ENCODE data around the gene PI4KA.
"Not testable (repeated sequence)": the region's sequence is repeated elsewhere in the genome, so short reads cannot be mapped to it uniquely, and the experiment has no call there.

Gene PI4KA

DNA sequence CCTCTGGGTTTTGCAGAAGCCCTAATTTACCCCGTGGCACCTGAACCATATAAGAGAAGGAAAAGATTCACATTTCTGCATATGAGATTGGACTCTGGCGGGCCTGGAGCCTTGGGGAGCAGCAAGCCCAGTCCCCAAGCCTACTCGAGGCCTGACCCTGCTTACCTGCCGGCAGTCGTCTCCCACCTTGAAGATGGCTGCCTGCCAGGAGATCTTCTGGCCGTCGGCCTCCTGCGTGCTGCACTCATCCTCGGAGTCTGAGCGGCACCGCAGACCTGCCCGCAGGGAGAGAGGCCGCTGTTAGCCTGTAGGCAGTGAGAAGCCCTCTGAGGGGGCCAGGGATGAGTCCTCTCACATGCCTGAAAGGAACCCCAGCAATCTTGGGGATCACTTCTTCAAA is 145.5 kb downstream of the PI4KA start:
- H3K9me3 ChIP-seq (ENCODE audit: control insufficient read depth, low read depth, low read length); H3K4me1 ChIP-seq (ENCODE audit: control insufficient read depth, low read depth, low read length); H3K27me3 ChIP-seq (ENCODE audit: control insufficient read depth, insufficient read depth, low read length); H3K36me3 ChIP-seq (ENCODE audit: control insufficient read depth, low read depth, low read length); H3K4me3 ChIP-seq (ENCODE audit: low read length); H3K27ac ChIP-seq (ENCODE audit: low read length); H3K9ac ChIP-seq (ENCODE audit: low read length): not testable (repeated sequence)

DNA sequence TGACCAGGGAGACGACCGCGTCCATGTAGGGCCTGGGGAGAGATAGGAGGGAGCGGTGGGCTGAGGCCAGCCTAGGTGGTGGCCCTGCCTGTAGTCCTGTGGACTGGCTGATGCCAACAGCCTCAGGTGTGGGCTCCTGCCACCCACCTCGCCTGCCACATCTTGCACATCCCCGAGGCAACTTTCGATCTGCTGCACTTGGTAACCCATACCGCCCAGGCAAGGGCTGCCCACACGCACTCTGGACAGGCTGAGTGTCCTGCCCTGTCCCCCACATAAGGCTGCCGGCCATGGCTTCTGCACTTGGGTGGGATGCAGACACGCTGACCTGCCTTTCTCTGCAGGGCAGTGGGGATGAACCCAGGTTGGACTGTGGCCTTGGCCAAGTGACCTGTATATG is 148.6 kb downstream of the PI4KA start:
- not testable (repeated sequence) for H3K36me3 ChIP-seq (ENCODE audit: control insufficient read depth, low read depth, low read length); H3K4me3 ChIP-seq (ENCODE audit: low read length); H3K9me3 ChIP-seq (ENCODE audit: control insufficient read depth, low read depth, low read length); H3K9ac ChIP-seq (ENCODE audit: low read length); H3K4me1 ChIP-seq (ENCODE audit: control insufficient read depth, low read depth, low read length); H3K27me3 ChIP-seq (ENCODE audit: control insufficient read depth, insufficient read depth, low read length); H3K27ac ChIP-seq (ENCODE audit: low read length)

DNA sequence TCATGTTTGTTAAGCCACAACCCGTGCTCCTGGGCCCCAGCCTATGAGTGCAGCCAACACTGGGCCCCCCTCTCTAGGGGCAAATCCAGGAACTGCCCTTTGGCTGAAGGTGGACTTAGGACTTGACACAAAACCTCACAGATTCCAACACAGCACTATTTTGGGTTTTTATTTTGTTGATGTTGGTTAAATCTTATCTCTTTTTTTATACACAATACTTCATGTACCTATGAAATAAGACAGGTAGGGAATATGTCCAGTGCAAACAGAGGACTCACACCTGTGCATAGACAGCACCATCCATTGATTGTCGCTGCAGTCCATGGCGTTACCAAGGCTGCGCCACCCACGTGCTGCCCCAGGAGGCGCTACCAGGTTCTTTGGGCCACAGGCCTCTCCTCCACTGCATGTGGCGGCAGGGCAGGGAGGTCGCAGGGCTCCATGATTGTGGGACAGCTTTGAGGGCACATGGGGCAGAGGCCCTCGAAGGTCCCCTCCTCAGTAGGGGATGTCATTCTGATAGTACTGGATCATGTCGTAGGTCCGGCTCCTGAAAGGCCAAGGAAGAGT is 151.0 kb downstream of the PI4KA start:
- peaks cover 15% of the 10 kb centered on the region for H3K27me3 ChIP-seq (ENCODE audit: control insufficient read depth, insufficient read depth, low read length)
- not testable (repeated sequence) for H3K9me3 ChIP-seq (ENCODE audit: control insufficient read depth, low read depth, low read length)

DNA sequence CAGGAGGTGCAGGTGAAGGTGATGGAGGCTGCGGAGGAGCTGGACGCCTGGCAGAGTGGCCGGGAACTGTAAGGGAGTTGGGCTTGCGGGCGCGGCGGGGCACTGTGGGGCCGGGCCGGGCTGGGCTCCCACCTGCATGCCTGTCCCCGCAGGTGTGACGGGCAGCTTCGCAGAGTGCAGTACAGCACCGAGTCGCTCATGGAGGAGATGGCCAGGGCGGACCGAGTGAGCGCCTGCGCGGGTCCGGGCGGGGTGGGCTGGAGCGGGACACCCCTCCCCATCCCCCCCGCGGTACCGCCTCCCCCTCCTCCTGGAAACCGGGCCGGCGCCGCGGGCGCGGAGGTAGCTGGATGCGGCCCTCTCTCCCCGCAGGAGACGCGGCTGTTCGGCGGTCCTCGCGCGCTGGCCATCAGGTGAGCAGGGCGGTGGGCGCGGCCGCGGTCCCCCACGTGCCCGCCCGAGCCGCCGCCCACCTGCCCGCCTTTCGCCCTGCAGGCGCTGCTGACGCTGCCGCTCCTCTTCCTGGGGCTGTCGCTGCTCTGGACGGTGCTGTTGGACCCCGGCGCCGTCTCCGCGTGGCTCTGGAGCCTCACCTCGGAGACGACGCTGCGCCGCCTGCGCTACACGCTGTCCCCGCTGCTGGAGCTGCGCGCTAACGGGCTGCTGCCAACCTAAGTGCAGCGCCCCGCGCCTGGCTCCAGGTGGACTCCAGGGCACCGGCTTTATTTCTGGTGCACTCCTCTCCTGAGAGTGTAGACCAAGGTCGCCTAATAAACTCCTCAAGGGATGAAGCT is 154.6 kb downstream of the PI4KA start:
- H3K4me1 ChIP-seq (ENCODE audit: control insufficient read depth, low read depth, low read length); H3K27ac ChIP-seq (ENCODE audit: low read length); H3K36me3 ChIP-seq (ENCODE audit: control insufficient read depth, low read depth, low read length); H3K9ac ChIP-seq (ENCODE audit: low read length); H3K9me3 ChIP-seq (ENCODE audit: control insufficient read depth, low read depth, low read length): not testable (repeated sequence)
- Histone ChIP-seq H3K27me3 (ENCODE audit: control insufficient read depth, insufficient read depth, low read length) (peaks cover 15% of the 10 kb centered on the region), H3K4me3 (ENCODE audit: low read length) (peak overlapping the region; percentile 17)

More for the DNA sequence above, 151.0 kb downstream of the PI4KA start:
- H3K4me3 ChIP-seq (ENCODE audit: low read length); H3K9ac ChIP-seq (ENCODE audit: low read length); H3K4me1 ChIP-seq (ENCODE audit: control insufficient read depth, low read depth, low read length); H3K27ac ChIP-seq (ENCODE audit: low read length); H3K36me3 ChIP-seq (ENCODE audit: control insufficient read depth, low read depth, low read length): not testable (repeated sequence)

DNA sequence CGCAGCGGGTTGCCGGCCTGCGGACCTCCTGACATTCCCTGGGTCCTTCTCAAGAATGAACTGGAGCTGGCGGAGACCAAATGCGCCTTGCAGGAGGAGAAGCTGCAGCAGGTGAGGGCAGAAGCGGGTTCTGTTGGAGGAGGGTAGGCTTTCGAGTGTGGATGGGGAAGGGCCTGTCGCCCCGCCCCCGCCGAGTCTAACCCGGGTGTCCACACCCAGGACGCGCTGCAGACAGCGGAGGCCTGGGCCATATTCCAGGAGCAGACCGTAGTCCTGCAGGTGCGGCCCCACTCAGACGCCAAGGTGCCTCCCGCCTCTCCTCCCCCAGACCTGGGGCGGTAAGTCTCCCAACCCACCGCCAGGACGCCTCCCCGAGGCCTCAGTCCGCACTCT is 155.2 kb downstream of the PI4KA start:
- H3K4me3 ChIP-seq (ENCODE audit: low read length); H3K9ac ChIP-seq (ENCODE audit: low read length); H3K9me3 ChIP-seq (ENCODE audit: control insufficient read depth, low read depth, low read length); H3K36me3 ChIP-seq (ENCODE audit: control insufficient read depth, low read depth, low read length); H3K4me1 ChIP-seq (ENCODE audit: control insufficient read depth, low read depth, low read length); H3K27ac ChIP-seq (ENCODE audit: low read length): not testable (repeated sequence)
- H3K27me3 ChIP-seq (ENCODE audit: control insufficient read depth, insufficient read depth, low read length) = peaks cover 15% of the 10 kb centered on the region

DNA sequence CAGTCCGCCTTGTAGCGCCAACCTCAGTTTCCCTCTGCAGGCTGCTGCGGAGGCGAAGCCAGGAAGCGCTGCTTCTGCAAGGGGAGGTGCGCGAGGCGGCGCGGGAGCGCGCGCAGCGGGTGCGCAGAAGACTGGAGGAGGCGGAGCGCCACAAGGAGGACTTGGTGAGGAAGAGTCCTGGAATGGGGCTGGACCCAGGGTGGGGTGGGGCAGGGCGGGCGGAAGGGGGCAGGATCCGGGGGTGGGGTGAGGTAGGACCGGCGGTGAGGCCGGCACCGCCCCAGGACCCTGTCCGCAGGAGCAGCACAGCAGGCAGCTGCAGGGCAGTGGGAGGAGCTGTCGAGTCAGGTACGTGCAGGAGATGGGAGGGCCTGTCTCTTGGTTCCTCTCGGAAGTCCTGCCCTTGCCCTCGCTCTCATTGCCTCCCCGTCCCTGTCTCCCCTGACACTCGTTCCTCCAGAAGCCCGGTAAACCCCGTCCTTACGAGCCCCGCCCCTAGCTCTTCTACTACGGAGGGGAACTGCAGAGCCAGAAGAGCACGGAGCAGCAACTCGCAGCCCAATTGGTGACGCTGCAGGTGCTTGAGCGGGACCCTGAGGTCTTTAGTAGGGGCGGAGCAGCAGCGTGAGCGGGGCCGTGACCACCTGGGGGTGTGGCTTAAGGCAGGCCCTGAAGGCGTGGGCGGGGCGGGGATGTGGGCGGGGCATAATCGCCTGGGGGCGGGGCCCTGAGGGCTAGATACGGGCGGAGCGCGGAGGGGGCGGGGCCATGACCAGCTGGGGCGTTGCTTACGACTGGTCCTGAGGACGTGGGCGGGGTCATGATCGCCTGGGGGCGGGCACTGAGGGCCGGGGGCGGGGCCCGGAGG is 155.8 kb downstream of the PI4KA start:
- H3K27me3 ChIP-seq (ENCODE audit: control insufficient read depth, insufficient read depth, low read length) = peaks cover 15% of the 10 kb centered on the region
- H3K36me3 ChIP-seq (ENCODE audit: control insufficient read depth, low read depth, low read length); H3K4me1 ChIP-seq (ENCODE audit: control insufficient read depth, low read depth, low read length); H3K9ac ChIP-seq (ENCODE audit: low read length); H3K27ac ChIP-seq (ENCODE audit: low read length); H3K9me3 ChIP-seq (ENCODE audit: control insufficient read depth, low read depth, low read length): not testable (repeated sequence)
- peak overlapping the region; percentile 54 for H3K4me3 ChIP-seq (ENCODE audit: low read length)

DNA sequence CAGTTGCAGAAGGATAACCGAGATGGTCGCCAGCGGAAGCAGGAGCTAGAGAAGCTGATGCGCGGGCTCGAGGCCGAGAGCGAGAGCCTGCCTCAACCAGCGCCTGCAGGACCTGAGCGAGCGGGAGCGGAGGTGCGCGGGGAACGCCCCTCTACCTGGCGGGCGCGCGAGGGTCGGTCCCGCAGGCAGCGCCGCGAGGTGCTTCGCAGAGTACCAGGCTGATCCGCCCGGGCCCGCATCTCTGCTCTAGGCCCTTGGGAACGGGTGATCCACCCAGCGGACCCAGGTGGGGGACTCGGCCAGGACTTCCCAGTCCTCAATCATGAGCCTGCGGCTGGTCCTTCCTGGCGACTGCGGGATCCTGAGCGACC is 156.5 kb downstream of the PI4KA start:
- H3K9ac ChIP-seq (ENCODE audit: low read length); H3K9me3 ChIP-seq (ENCODE audit: control insufficient read depth, low read depth, low read length); H3K36me3 ChIP-seq (ENCODE audit: control insufficient read depth, low read depth, low read length); H3K27ac ChIP-seq (ENCODE audit: low read length); H3K4me1 ChIP-seq (ENCODE audit: control insufficient read depth, low read depth, low read length): not testable (repeated sequence)
- Histone ChIP-seq H3K4me3 (ENCODE audit: low read length) (peak overlapping the region; percentile 54), H3K27me3 (ENCODE audit: control insufficient read depth, insufficient read depth, low read length) (peaks cover 15% of the 10 kb centered on the region)

DNA sequence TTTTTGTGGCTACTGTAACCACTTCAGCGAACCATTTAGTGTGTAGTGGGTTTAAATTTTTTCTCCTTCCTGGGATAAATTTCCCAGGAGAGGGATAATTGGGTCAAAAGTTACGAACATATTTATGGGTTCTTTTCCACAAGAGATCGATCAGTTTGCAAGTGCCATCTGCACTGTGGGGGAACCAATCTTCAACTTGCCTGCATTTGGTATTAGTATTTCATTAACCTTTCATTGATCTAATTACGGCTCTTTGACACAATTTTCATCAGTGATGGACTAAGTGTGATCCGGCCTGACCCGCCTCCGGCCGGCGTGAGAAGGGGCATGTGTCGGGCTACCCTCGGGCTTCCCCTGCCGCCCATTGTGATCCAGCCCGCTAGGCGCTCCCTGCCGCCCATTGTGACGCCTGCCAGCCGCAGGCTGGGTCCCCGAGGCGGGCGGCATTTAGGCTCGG is 156.9 kb downstream of the PI4KA start:
- Histone ChIP-seq H3K27me3 (ENCODE audit: control insufficient read depth, insufficient read depth, low read length) (peaks cover 15% of the 10 kb centered on the region), H3K4me3 (ENCODE audit: low read length) (peak overlapping the region; percentile 48)
- H3K36me3 ChIP-seq (ENCODE audit: control insufficient read depth, low read depth, low read length); H3K4me1 ChIP-seq (ENCODE audit: control insufficient read depth, low read depth, low read length); H3K27ac ChIP-seq (ENCODE audit: low read length); H3K9me3 ChIP-seq (ENCODE audit: control insufficient read depth, low read depth, low read length); H3K9ac ChIP-seq (ENCODE audit: low read length): not testable (repeated sequence)

DNA sequence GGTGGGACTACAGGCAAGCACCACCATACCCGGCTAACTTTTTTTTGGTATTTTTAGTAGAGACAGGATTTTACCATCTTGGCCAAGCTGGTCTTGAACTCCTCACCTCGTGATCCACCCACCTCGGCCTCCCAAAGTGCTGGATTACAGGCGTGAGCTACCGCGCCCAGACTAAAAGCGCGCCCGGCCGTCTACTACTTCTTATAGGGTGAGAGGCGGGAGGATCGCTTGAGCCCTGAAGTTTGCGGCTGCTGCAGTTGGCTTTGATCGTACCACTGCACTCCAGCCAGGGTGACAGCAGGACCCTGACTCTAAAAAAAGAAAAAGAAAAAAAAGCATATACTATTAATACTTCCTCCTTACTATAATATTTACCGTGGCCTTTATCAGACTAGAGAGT is 158.3 kb downstream of the PI4KA start:
- not testable (repeated sequence) for H3K4me1 ChIP-seq (ENCODE audit: control insufficient read depth, low read depth, low read length); H3K27ac ChIP-seq (ENCODE audit: low read length); H3K9me3 ChIP-seq (ENCODE audit: control insufficient read depth, low read depth, low read length); H3K4me3 ChIP-seq (ENCODE audit: low read length); H3K9ac ChIP-seq (ENCODE audit: low read length); H3K36me3 ChIP-seq (ENCODE audit: control insufficient read depth, low read depth, low read length)
- peaks cover 11% of the 10 kb centered on the region for H3K27me3 ChIP-seq (ENCODE audit: control insufficient read depth, insufficient read depth, low read length)

DNA sequence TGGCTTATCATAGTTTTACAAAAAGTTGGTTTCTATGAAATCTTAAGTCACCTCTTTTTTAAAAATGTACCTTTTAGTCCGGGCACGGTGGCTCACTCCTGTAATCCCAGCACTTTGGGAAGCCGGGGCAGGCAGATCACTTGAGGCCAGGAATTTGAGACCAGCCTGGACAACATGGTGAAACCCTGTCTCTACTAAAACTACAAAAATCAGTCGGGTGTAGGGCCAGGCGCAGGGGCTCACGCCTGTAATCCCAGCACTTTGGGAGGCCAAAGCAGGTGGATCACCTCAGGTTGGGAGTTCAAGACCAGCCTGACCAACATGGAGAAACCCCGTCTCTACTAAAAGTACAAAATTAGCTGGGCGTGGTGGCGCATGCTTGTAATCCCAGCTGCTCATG is 158.8 kb downstream of the PI4KA start:
- H3K9ac ChIP-seq (ENCODE audit: low read length); H3K4me1 ChIP-seq (ENCODE audit: control insufficient read depth, low read depth, low read length); H3K9me3 ChIP-seq (ENCODE audit: control insufficient read depth, low read depth, low read length); H3K27ac ChIP-seq (ENCODE audit: low read length); H3K36me3 ChIP-seq (ENCODE audit: control insufficient read depth, low read depth, low read length); H3K27me3 ChIP-seq (ENCODE audit: control insufficient read depth, insufficient read depth, low read length); H3K4me3 ChIP-seq (ENCODE audit: low read length): not testable (repeated sequence)

DNA sequence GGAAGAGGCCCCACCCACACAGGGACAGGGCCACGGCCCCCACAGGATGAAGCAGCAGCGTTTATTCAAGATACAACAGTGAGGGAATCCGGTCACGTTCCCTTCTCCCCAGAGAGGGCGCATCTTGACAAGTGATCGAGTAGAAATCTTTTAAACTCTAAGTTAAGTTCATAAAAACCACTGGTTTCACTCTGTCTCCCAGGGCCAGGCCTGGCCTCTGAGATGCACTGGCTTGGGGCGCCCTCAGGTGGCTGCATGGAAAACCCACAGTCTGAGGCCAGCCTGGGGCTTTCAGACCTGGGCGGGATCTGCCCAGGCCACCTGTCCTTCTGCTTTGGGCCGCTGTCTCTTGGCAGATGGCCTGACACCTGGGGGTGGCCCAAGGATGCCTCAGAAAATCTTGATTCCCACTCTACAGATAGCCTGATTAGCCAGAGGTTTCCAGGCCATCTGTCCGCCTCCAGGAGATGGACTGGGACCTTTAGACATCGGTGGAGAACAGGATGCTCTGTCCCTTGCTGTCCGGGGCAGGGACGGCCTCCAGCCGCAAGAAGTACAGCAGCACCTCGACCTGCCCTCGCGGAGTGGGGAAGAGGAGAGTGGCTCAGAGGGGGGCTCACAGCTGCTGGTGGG is 161.0 kb downstream of the PI4KA start:
- not testable (repeated sequence) for H3K9ac ChIP-seq (ENCODE audit: low read length); H3K27me3 ChIP-seq (ENCODE audit: control insufficient read depth, insufficient read depth, low read length); H3K4me1 ChIP-seq (ENCODE audit: control insufficient read depth, low read depth, low read length); H3K4me3 ChIP-seq (ENCODE audit: low read length); H3K27ac ChIP-seq (ENCODE audit: low read length); H3K36me3 ChIP-seq (ENCODE audit: control insufficient read depth, low read depth, low read length); H3K9me3 ChIP-seq (ENCODE audit: control insufficient read depth, low read depth, low read length)

Data from iPS-18a (cell line).